ENCODE data around the gene SUMO3.

SUMO3 gene

DNA sequence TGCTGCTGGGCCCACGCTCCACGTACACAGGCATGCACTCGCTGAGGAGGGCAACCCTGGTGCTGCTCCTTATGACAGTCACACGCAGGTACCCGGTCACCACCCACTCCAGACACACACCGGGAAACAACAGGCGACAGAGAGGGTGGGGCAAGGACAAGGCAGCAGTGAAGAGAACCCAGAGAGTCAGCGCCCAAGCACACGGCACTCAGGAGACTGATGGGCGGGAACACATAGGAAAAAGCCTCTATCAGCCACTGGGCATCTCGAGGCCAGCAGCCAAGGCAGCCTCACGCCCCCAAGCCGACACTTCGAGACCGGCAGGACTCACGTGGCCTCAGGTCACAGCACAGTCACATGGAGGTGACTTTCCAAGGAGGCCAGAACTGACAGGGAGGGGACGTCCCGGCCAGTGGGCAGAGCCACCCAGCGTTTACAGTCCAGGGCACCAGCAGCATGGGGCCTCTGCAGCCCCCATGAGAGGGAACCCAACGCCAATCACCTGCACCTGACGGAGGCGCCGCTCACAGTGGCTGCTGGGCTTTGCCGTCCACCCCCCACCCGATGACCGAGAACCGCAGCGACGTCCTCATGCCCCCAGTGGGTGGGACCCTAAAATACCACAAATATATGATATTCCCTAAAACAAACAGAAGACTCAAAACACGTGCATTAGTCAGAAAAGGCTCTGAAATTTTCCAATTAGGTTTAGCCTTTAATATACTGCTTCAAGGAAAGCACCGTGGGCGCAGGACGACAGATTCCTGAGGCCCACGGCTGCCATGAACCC, 35.9 kb upstream of the SUMO3 start:
- Histone ChIP-seq H3K4me2 (ENCODE audit: low read depth, low read length, poor library complexity, severe bottlenecking) (no peak overlapping the region), H3K27me3 (ENCODE audit: insufficient read depth, low read length, poor library complexity, severe bottlenecking) (no peaks in the 10 kb centered on the region), H3K9me3 (ENCODE audit: insufficient read depth, low read depth, low read length) (no peaks in the 10 kb centered on the region), H3K9ac (ENCODE audit: low read depth, low read length, poor library complexity, severe bottlenecking) (no peak overlapping the region), H3K9me2 (replicated peaks; ENCODE audit: low read depth, low read length) (no peaks in the 10 kb centered on the region), H3K4me1 (ENCODE audit: insufficient read depth, low read length, poor library complexity, severe bottlenecking) (no peaks in the 10 kb centered on the region), H4K20me1 (ENCODE audit: insufficient read depth, low read length, poor library complexity, severe bottlenecking) (peaks cover 42% of the 10 kb centered on the region), H2AFZ (ENCODE audit: low read length) (no peak overlapping the region), H3K36me3 (ENCODE audit: insufficient read depth, low read length) (peaks cover 97% of the 10 kb centered on the region), H3K79me2 (ENCODE audit: insufficient read depth, low read length) (peaks cover 57% of the 10 kb centered on the region; the same call in 1 of the 2 replicates), H3F3A (ENCODE audit: low read depth) (no peaks in the 10 kb centered on the region), H3K4me3 (ENCODE audit: low read length, poor library complexity, severe bottlenecking) (no peak overlapping the region)
- TF ChIP-seq, protein P1, sequence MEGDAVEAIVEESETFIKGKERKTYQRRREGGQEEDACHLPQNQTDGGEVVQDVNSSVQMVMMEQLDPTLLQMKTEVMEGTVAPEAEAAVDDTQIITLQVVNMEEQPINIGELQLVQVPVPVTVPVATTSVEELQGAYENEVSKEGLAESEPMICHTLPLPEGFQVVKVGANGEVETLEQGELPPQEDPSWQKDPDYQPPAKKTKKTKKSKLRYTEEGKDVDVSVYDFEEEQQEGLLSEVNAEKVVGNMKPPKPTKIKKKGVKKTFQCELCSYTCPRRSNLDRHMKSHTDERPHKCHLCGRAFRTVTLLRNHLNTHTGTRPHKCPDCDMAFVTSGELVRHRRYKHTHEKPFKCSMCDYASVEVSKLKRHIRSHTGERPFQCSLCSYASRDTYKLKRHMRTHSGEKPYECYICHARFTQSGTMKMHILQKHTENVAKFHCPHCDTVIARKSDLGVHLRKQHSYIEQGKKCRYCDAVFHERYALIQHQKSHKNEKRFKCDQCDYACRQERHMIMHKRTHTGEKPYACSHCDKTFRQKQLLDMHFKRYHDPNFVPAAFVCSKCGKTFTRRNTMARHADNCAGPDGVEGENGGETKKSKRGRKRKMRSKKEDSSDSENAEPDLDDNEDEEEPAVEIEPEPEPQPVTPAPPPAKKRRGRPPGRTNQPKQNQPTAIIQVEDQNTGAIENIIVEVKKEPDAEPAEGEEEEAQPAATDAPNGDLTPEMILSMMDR (conservative IDR thresholded peaks at IDR 0.05; ENCODE audit: low read length), result no peak
- no peak for TF ChIP-seq EZH2phosphoT487 (IDR thresholded peaks at IDR 0.05; ENCODE audit: borderline replicate concordance)

DNA sequence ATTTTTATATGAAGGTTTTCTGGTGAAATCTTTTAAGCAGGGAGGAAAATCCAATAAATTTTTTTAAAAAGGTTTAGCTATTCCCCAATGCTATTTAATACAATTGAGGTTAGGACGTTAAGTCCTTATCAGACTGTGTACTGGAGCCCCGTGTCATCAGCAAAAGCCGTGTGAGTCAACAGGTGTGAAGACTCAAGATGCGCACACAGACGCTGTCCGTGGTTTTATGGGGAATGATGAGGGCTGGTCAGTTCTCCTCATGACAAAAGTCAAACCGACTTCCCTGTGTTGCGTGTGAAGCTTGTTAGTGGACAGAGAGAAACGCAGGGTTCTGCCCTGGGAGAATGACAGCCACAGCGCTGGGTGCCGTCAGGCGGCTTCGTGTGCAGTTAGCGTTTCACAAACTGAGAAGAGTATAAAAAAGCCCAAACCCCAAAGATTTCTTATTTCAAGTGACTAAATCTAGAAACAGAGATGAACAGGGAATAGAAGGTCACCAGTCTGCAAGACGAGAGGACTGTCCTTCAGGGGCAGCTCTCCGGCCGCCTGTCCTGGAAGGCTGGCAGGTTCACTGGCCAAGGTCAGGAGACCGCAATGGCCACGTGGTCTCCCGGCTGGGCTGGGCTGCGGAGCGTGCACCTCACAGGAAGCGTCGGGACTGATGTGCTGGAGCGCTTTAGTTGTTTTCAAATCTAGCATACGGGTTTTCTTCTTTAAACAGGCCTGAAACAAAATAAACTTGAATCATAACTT, 33.2 kb upstream of the SUMO3 start:
- H3F3A ChIP-seq (ENCODE audit: low read depth), result no peaks in the 10 kb centered on the region
- peaks cover 73% of the 10 kb centered on the region for H3K36me3 ChIP-seq (ENCODE audit: insufficient read depth, low read length)
- no peaks in the 10 kb centered on the region for H3K4me1 ChIP-seq (ENCODE audit: insufficient read depth, low read length, poor library complexity, severe bottlenecking)
- no peak overlapping the region for H3K4me2 ChIP-seq (ENCODE audit: low read depth, low read length, poor library complexity, severe bottlenecking)
- H3K9ac ChIP-seq (ENCODE audit: low read depth, low read length, poor library complexity, severe bottlenecking), result no peak overlapping the region
- no peak overlapping the region for H2AFZ ChIP-seq (ENCODE audit: low read length)
- no peak overlapping the region for H3K4me3 ChIP-seq (ENCODE audit: low read length, poor library complexity, severe bottlenecking)
- no peaks in the 10 kb centered on the region for H3K9me2 ChIP-seq (replicated peaks; ENCODE audit: low read depth, low read length)
- H3K9me3 ChIP-seq (ENCODE audit: insufficient read depth, low read depth, low read length), result no peaks in the 10 kb centered on the region
- no peak for TF ChIP-seq EZH2phosphoT487 (IDR thresholded peaks at IDR 0.05; ENCODE audit: borderline replicate concordance)
- TF ChIP-seq, protein P1 (conservative IDR thresholded peaks at IDR 0.05; ENCODE audit: low read length), result no peak
- peaks cover 32% of the 10 kb centered on the region; the same call in 1 of the 2 replicates for H3K79me2 ChIP-seq (ENCODE audit: insufficient read depth, low read length)
- H4K20me1 ChIP-seq (ENCODE audit: insufficient read depth, low read length, poor library complexity, severe bottlenecking), result peaks cover 21% of the 10 kb centered on the region
- H3K27me3 ChIP-seq (ENCODE audit: insufficient read depth, low read length, poor library complexity, severe bottlenecking), result no peaks in the 10 kb centered on the region

DNA sequence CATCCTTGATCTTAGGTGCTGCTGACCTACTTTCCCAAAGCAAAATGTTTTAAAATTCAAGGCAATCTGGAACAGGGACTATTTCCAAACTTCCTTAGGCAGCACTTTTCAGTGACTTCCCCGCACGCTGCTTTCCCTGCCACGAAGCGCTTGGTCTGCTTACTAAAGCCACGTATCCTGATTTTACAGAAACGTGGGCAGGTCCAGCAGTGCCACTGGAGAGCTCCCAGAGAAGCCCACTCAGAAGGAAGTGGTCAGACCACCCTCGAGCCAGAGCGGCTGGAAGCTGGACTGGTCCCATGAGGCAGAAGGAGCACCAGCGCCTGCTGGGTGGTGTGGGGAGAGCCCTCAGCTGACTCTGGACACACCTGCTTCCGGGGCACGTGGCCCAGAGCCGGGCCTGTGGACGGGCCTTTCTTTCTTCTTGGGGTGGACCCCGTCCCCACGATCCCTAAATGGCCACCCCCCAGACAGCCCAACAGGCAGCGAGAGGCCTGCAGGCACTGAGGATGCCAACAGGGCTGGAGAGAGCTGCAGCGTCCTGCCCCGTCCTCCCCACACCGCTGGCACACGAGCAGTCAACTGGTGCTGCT, 32.4 kb upstream of the SUMO3 start:
- no peaks in the 10 kb centered on the region for H3F3A ChIP-seq (ENCODE audit: low read depth)
- no peak overlapping the region for H3K4me3 ChIP-seq (ENCODE audit: low read length, poor library complexity, severe bottlenecking)
- no peaks in the 10 kb centered on the region for H3K4me1 ChIP-seq (ENCODE audit: insufficient read depth, low read length, poor library complexity, severe bottlenecking)
- H2AFZ ChIP-seq (ENCODE audit: low read length), result no peak overlapping the region
- peaks cover 26% of the 10 kb centered on the region; the same call in 1 of the 2 replicates for H3K79me2 ChIP-seq (ENCODE audit: insufficient read depth, low read length)
- no peaks in the 10 kb centered on the region for H3K27me3 ChIP-seq (ENCODE audit: insufficient read depth, low read length, poor library complexity, severe bottlenecking)
- H3K4me2 ChIP-seq (ENCODE audit: low read depth, low read length, poor library complexity, severe bottlenecking), result no peak overlapping the region
- peaks cover 19% of the 10 kb centered on the region for H4K20me1 ChIP-seq (ENCODE audit: insufficient read depth, low read length, poor library complexity, severe bottlenecking)
- H3K9me3 ChIP-seq (ENCODE audit: insufficient read depth, low read depth, low read length), result no peaks in the 10 kb centered on the region
- H3K9me2 ChIP-seq (replicated peaks; ENCODE audit: low read depth, low read length), result no peaks in the 10 kb centered on the region
- H3K36me3 ChIP-seq (ENCODE audit: insufficient read depth, low read length), result peaks cover 65% of the 10 kb centered on the region
- H3K9ac ChIP-seq (ENCODE audit: low read depth, low read length, poor library complexity, severe bottlenecking), result no peak overlapping the region
- TF ChIP-seq EZH2phosphoT487 (IDR thresholded peaks at IDR 0.05; ENCODE audit: borderline replicate concordance), result no peak
- TF ChIP-seq, protein P1 (conservative IDR thresholded peaks at IDR 0.05; ENCODE audit: low read length), result no peak

Measured in Loucy (cell line).